ENCODE measurements around the gene FBXO31.

- TF ChIP-seq, protein P1, sequence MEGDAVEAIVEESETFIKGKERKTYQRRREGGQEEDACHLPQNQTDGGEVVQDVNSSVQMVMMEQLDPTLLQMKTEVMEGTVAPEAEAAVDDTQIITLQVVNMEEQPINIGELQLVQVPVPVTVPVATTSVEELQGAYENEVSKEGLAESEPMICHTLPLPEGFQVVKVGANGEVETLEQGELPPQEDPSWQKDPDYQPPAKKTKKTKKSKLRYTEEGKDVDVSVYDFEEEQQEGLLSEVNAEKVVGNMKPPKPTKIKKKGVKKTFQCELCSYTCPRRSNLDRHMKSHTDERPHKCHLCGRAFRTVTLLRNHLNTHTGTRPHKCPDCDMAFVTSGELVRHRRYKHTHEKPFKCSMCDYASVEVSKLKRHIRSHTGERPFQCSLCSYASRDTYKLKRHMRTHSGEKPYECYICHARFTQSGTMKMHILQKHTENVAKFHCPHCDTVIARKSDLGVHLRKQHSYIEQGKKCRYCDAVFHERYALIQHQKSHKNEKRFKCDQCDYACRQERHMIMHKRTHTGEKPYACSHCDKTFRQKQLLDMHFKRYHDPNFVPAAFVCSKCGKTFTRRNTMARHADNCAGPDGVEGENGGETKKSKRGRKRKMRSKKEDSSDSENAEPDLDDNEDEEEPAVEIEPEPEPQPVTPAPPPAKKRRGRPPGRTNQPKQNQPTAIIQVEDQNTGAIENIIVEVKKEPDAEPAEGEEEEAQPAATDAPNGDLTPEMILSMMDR (IDR thresholded peaks at IDR 0.05) = no peak
- TF ChIP-seq POLR2AphosphoS5 (IDR thresholded peaks at IDR 0.05) = no peak
Measured at GRCh38 chr16:87353613-87354012, 30.0 kb downstream of the FBXO31 start.
